Glutamatergic neuron (in vitro differentiated cells): ENCODE results near the gene CCDC192. TPM values are rescaled to one million over a fixed set of nuclear protein-coding genes. Genes with fewer than 3 reads are reported as not detected.
"Not testable (repeated sequence)": the region's sequence is repeated elsewhere in the genome, so short reads cannot be mapped to it uniquely, and the experiment has no call there.

Experiments used
- DNase-seq: peaks from one replicate; pipeline ENCODE4 v3.0.0; 2022
- H3K27ac Mint-ChIP-seq: one replicate; pipeline ENCODE4 v1.8.0; 2020; ENCODE audit warnings: mild to moderate bottlenecking, mixed read lengths, inconsistent platforms; ENCODE audit not compliant: unreplicated experiment
- H3K27me3 Mint-ChIP-seq: one replicate; pipeline ENCODE4 v1.8.0; 2020; ENCODE audit warnings: mild to moderate bottlenecking, moderate library complexity, mixed read lengths, inconsistent platforms; ENCODE audit not compliant: unreplicated experiment
- H3K36me3 Mint-ChIP-seq: one replicate; pipeline ENCODE4 v1.8.0; 2020; ENCODE audit warnings: mild to moderate bottlenecking, mixed read lengths, inconsistent platforms; ENCODE audit not compliant: unreplicated experiment
- H3K4me1 Mint-ChIP-seq: one replicate; pipeline ENCODE4 v1.8.0; 2020; ENCODE audit warnings: mild to moderate bottlenecking, low read depth, mixed read lengths, inconsistent platforms; ENCODE audit not compliant: unreplicated experiment
- H3K4me3 Mint-ChIP-seq: one replicate; pipeline ENCODE4 v1.8.0; 2020; ENCODE audit warnings: mild to moderate bottlenecking, mixed read lengths, inconsistent platforms; ENCODE audit not compliant: unreplicated experiment
- H3K9me3 Mint-ChIP-seq: one replicate; pipeline ENCODE4 v1.8.0; 2020; ENCODE audit warnings: mild to moderate bottlenecking, moderate library complexity, mixed read lengths, inconsistent platforms; ENCODE audit not compliant: unreplicated experiment
- total RNA-seq: library from RNA; stranded (reverse); fragmentation: NEBNext Ultra II Directional; extraction: Animal tissue kit (Norgen Biotek cat#: 25700); gene quantifications from one replicate; pipeline ENCODE4 v1.2.1, GENCODE V29; 2021; ENCODE audit not compliant: unreplicated experiment
- TF ChIP-seq, protein P1 (sequence below): fragments of 200-600 bp; sonication (generic); IDR thresholded peaks from one replicate; pipeline ENCODE4 v1.5.0; 2021; ENCODE audit not compliant: partially characterized antibody, unreplicated experiment

The CCDC192 gene
- total RNA-seq, 1 donor from 2014 or later: not detected

GRCh38 chr5:127700237-127700766, 2.9 kb upstream of the CCDC192 start:
- no peaks in the 10 kb centered on the region for H3K9me3 Mint-ChIP-seq
- H3K4me1 Mint-ChIP-seq: peaks cover 7% of the 10 kb centered on the region
- no peaks in the 10 kb centered on the region for H3K27me3 Mint-ChIP-seq
- TF ChIP-seq, protein P1, sequence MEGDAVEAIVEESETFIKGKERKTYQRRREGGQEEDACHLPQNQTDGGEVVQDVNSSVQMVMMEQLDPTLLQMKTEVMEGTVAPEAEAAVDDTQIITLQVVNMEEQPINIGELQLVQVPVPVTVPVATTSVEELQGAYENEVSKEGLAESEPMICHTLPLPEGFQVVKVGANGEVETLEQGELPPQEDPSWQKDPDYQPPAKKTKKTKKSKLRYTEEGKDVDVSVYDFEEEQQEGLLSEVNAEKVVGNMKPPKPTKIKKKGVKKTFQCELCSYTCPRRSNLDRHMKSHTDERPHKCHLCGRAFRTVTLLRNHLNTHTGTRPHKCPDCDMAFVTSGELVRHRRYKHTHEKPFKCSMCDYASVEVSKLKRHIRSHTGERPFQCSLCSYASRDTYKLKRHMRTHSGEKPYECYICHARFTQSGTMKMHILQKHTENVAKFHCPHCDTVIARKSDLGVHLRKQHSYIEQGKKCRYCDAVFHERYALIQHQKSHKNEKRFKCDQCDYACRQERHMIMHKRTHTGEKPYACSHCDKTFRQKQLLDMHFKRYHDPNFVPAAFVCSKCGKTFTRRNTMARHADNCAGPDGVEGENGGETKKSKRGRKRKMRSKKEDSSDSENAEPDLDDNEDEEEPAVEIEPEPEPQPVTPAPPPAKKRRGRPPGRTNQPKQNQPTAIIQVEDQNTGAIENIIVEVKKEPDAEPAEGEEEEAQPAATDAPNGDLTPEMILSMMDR: no peak
- H3K27ac Mint-ChIP-seq: no peak overlapping the region
- no peak overlapping the region for H3K4me3 Mint-ChIP-seq
- DNase-seq: no peak
- H3K36me3 Mint-ChIP-seq: no peaks in the 10 kb centered on the region

GRCh38 chr5:127702434-127702833, 757 bp upstream of the CCDC192 start:
- peaks cover 4% of the 10 kb centered on the region for H3K4me1 Mint-ChIP-seq
- peaks cover 4% of the 10 kb centered on the region for H3K27me3 Mint-ChIP-seq
- H3K9me3 Mint-ChIP-seq: no peaks in the 10 kb centered on the region
- DNase-seq: no peak
- H3K27ac Mint-ChIP-seq: no peak overlapping the region
- TF ChIP-seq, protein P1: no peak
- no peak overlapping the region for H3K4me3 Mint-ChIP-seq
- no peaks in the 10 kb centered on the region for H3K36me3 Mint-ChIP-seq

GRCh38 chr5:127705120-127705892, 2.1 kb downstream of the CCDC192 start:
- DNase-seq: no peak
- Mint-ChIP-seq H3K9me3 (no peaks in the 10 kb centered on the region), H3K27me3 (peaks cover 4% of the 10 kb centered on the region), H3K36me3 (peaks cover under 1% of the 10 kb centered on the region), H3K27ac (no peak overlapping the region), H3K4me1 (peaks cover 4% of the 10 kb centered on the region), H3K4me3 (no peak overlapping the region)
- TF ChIP-seq, protein P1: no peak

DNA sequence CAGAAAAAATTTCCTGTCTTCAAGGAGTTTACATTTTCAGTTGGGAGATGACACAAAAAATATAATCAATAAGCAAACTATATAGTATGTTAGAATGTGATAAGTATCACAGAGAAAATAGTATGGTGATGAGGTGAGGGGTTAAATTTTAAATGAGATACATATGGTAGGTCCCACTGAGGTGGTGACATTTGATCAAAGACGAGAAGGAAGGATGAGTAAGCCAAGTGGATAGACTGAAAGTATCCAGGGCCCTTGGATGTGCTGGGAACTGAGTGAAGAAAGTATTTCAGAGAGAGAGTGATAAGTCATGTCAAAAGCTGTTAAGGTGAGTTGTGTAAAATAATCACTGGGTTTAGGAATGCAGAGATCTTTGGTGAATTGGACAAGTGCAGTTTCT, 3.5 kb downstream of the CCDC192 start:
- no peak overlapping the region for H3K27ac Mint-ChIP-seq
- no peak for DNase-seq
- H3K4me3 Mint-ChIP-seq: no peak overlapping the region
- peaks cover 4% of the 10 kb centered on the region for H3K4me1 Mint-ChIP-seq
- H3K27me3 Mint-ChIP-seq: peaks cover 4% of the 10 kb centered on the region
- TF ChIP-seq, protein P1: no peak
- H3K36me3 Mint-ChIP-seq: peaks cover 3% of the 10 kb centered on the region
- peaks cover 2% of the 10 kb centered on the region for H3K9me3 Mint-ChIP-seq

- peaks cover 3% of the 10 kb centered on the region for H3K36me3 Mint-ChIP-seq
- H3K27me3 Mint-ChIP-seq: peaks cover 4% of the 10 kb centered on the region
- H3K27ac Mint-ChIP-seq: no peak overlapping the region
- TF ChIP-seq, protein P1: no peak
- peaks cover 2% of the 10 kb centered on the region for H3K9me3 Mint-ChIP-seq
- H3K4me3 Mint-ChIP-seq: no peak overlapping the region
- peaks cover 5% of the 10 kb centered on the region for H3K4me1 Mint-ChIP-seq
- DNase-seq: no peak
These were observed 4.0 kb downstream of the CCDC192 start for GRCh38 chr5:127707209-127707608.

DNA sequence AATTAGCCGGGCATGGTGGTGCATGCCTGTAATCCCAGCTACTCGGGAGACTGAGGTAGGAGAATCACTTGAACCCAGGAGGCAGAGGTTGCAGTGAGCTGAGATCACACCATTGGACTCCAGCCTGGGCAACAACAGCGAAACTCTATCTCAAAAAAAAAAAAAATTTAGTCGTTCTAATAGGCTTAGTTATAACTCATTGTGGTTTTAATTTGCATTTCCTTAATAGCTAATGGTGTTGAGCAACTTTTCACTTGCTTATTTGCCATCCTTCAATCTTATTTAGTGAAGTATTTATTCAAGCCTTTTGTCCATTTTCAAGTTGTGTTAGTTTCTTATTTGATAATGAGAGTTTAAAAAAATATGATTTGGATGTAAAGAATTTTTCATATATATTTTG, 9.9 kb downstream of the CCDC192 start:
- not testable (repeated sequence) for H3K9me3 Mint-ChIP-seq, DNase-seq, H3K4me3 Mint-ChIP-seq, H3K4me1 Mint-ChIP-seq, H3K27me3 Mint-ChIP-seq, H3K27ac Mint-ChIP-seq, H3K36me3 Mint-ChIP-seq
